ENCODE measurements around the gene CSNK1G3. TPM values are rescaled to one million over a fixed set of nuclear protein-coding genes. Genes with fewer than 3 reads are reported as not detected.

CSNK1G3 gene
- total and polyA plus RNA-seq, 2 experiments from 2014 or later: 19.6 to 65.1 TPM

GRCh38 chr5:123594434-123594833 is 82.5 kb downstream of the CSNK1G3 start:
- no peaks in the 10 kb centered on the region for H3K27me3 ChIP-seq (ENCODE audit: insufficient read depth)
- no peak for ATAC-seq

GRCh38 chr5:123597018-123597417 is 85.0 kb downstream of the CSNK1G3 start:
- Mint-ChIP-seq H3K4me3 (no peak overlapping the region), H3K4me1 (no peaks in the 10 kb centered on the region), H3K27me3 (ENCODE audit: insufficient read depth, low read depth, poor library complexity) (no peaks in the 10 kb centered on the region), H3K9me3 (no peaks in the 10 kb centered on the region), H3K27ac (no peak overlapping the region), H3K36me3 (ENCODE audit: low read depth) (peaks cover 4% of the 10 kb centered on the region; the same call in 2 of the 3 replicates)
- Histone ChIP-seq H3F3A (replicated peaks; ENCODE audit: low read depth) (no peaks in the 10 kb centered on the region), H3K4me2 (no peak overlapping the region), H3K4me1 (ENCODE audit: insufficient read depth) (no peaks in the 10 kb centered on the region), H3K4me3 (no peak overlapping the region), H3K9me2 (ENCODE audit: insufficient read depth) (no peaks in the 10 kb centered on the region), H3K27me3 (ENCODE audit: insufficient read depth) (no peaks in the 10 kb centered on the region), H4K20me1 (replicated peaks; ENCODE audit: insufficient read depth) (0 out of 2 replicates have a peak, but pooled peaks cover 5% of the 10 kb centered on the region), H3K27ac (ENCODE audit: low read depth) (no peak overlapping the region), H3K79me2 (replicated peaks; ENCODE audit: insufficient read depth) (no peaks in the 10 kb centered on the region), H3K36me3 (ENCODE audit: insufficient read depth) (no peaks in the 10 kb centered on the region; the same call in 1 of the 2 replicates), H2AFZ (no peak overlapping the region)
- TF ChIP-seq ETS1 (IDR thresholded peaks at IDR 0.05): no peak
- TF ChIP-seq NANOG (IDR thresholded peaks at IDR 0.05; ENCODE audit: borderline replicate concordance): no peak
- TF ChIP-seq JUNB (IDR thresholded peaks at IDR 0.05; ENCODE audit: unreplicated experiment): no peak
- TF ChIP-seq, protein P1, sequence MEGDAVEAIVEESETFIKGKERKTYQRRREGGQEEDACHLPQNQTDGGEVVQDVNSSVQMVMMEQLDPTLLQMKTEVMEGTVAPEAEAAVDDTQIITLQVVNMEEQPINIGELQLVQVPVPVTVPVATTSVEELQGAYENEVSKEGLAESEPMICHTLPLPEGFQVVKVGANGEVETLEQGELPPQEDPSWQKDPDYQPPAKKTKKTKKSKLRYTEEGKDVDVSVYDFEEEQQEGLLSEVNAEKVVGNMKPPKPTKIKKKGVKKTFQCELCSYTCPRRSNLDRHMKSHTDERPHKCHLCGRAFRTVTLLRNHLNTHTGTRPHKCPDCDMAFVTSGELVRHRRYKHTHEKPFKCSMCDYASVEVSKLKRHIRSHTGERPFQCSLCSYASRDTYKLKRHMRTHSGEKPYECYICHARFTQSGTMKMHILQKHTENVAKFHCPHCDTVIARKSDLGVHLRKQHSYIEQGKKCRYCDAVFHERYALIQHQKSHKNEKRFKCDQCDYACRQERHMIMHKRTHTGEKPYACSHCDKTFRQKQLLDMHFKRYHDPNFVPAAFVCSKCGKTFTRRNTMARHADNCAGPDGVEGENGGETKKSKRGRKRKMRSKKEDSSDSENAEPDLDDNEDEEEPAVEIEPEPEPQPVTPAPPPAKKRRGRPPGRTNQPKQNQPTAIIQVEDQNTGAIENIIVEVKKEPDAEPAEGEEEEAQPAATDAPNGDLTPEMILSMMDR (conservative IDR thresholded peaks at IDR 0.05; ENCODE audit: low read depth in 2 of 2): no peak
- TF ChIP-seq EZH2 (IDR thresholded peaks at IDR 0.05; ENCODE audit: low read depth, unreplicated experiment): no peak
- no peak for TF ChIP-seq POLR2AphosphoS5 (IDR thresholded peaks at IDR 0.05; ENCODE audit: low read depth)
- TF ChIP-seq CREB1 (CRISPR knock-in tag; IDR thresholded peaks at IDR 0.05; ENCODE audit: low read depth): no peak
- no peak for TF ChIP-seq STAT1 (IDR thresholded peaks at IDR 0.05; ENCODE audit: unreplicated experiment)
- TF ChIP-seq EZH2phosphoT487 (IDR thresholded peaks at IDR 0.05; ENCODE audit: unreplicated experiment): no peak
- no peak for TF ChIP-seq REST (IDR thresholded peaks at IDR 0.05; ENCODE audit: unreplicated experiment)
- no peak for TF ChIP-seq ZNF114 (CRISPR knock-in tag; IDR thresholded peaks at IDR 0.05)
- no peak for TF ChIP-seq ZNF331 (CRISPR knock-in tag; IDR thresholded peaks at IDR 0.05; ENCODE audit: low read depth)
- ATAC-seq (no peak), DNase-seq (ENCODE audit: low spot score) (no peak)

More at GRCh38 chr5:123594434-123594833, 82.5 kb downstream of the CSNK1G3 start:
- Histone ChIP-seq H4K20me1 (replicated peaks; ENCODE audit: insufficient read depth) (no peaks in the 10 kb centered on the region), H3K27ac (ENCODE audit: low read depth) (no peak overlapping the region), H2AFZ (no peak overlapping the region), H3K4me3 (no peak overlapping the region), H3K4me1 (ENCODE audit: insufficient read depth) (no peaks in the 10 kb centered on the region), H3K9me2 (ENCODE audit: insufficient read depth) (no peaks in the 10 kb centered on the region), H3K36me3 (ENCODE audit: insufficient read depth) (no peaks in the 10 kb centered on the region; the same call in 1 of the 2 replicates), H3F3A (replicated peaks; ENCODE audit: low read depth) (no peaks in the 10 kb centered on the region), H3K79me2 (replicated peaks; ENCODE audit: insufficient read depth) (no peaks in the 10 kb centered on the region), H3K4me2 (no peak overlapping the region)
- DNase-seq (ENCODE audit: low spot score): no peak
- no peak overlapping the region for H3K27ac Mint-ChIP-seq
- H3K27me3 Mint-ChIP-seq (ENCODE audit: insufficient read depth, low read depth, poor library complexity): no peaks in the 10 kb centered on the region
- TF ChIP-seq ZNF114 (CRISPR knock-in tag; IDR thresholded peaks at IDR 0.05) (no peak), NANOG (IDR thresholded peaks at IDR 0.05; ENCODE audit: borderline replicate concordance) (no peak)
- H3K4me3 Mint-ChIP-seq: no peak overlapping the region
- peaks cover 5% of the 10 kb centered on the region; the same call in 2 of the 3 replicates for H3K36me3 Mint-ChIP-seq (ENCODE audit: low read depth)
- no peaks in the 10 kb centered on the region for H3K4me1 Mint-ChIP-seq
- H3K9me3 Mint-ChIP-seq: no peaks in the 10 kb centered on the region
